ENCODE data around the gene RPS8.
"Not testable (repeated sequence)": the region's sequence is repeated elsewhere in the genome, so short reads cannot be mapped to it uniquely, and the experiment has no call there.

The RPS8 gene

DNA sequence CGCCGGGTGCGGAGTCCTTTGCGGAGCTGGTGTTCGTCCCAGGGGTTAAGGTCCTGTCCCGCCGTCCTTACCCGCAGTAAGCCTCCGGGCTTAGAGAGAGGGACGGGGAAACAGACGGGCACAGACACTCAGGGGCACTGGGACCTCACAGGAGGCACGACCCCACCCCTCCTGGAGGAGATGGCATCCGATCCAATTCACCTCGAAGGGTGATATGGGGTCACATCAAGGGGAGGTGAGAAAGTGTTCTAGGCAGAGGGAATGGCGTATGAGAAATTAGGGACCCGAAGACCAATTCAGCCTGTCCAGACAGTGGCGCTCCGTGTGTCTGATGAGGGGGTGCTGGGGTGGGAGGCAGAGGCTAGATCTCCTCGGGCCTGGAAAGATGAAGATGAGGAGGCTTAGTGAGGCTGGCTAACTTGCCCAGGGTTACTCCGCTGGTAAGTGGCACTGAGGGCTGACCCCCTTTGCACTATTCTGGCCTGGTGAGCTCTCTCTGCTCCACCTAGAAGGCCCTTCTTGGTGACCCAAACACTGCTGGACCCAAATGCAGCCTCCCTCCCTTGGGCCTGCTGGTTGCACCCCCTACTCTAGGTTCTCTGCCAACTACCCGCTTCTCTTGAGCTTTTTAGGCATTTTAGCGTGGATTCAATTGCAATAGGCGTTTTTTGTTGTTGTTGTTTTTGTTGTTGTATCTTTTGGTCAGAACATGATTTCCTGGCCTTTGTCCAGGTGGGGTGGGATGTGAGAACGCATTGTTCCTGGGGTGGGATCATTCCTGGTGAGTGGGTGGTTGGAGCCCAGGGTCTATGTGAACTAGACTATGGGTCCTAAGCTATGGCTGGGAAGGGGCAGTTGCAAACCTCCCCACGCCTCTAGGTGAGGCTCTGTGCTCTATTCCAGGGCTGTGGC is 45.2 kb downstream of the RPS8 start:
- no peak for DNase-seq (ENCODE audit: low read depth)

DNA sequence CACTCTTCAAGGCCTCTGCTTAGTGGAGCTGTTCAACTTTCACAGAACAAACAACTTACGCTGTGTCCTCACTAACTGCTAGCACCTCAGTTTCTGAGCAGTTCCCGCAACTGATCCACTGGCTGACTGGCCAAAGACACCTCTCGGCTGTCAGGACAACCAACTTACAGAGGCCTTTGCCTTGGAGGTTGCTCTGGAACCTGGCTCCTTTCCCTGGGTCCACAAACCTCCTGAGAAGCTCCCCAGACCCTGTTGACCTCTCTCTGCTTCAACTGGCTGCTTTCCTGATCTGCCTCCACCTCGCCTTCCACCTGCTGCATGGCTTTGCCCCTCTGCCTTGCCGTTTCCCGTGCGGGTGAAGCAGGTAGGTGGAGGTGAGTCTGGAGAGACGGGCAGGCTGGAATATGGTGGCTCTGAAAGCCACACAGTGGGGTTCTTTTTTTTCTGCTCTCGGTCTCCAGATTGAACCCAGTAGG is 45.9 kb downstream of the RPS8 start:
- DNase-seq (ENCODE audit: low read depth), result no peak

DNA sequence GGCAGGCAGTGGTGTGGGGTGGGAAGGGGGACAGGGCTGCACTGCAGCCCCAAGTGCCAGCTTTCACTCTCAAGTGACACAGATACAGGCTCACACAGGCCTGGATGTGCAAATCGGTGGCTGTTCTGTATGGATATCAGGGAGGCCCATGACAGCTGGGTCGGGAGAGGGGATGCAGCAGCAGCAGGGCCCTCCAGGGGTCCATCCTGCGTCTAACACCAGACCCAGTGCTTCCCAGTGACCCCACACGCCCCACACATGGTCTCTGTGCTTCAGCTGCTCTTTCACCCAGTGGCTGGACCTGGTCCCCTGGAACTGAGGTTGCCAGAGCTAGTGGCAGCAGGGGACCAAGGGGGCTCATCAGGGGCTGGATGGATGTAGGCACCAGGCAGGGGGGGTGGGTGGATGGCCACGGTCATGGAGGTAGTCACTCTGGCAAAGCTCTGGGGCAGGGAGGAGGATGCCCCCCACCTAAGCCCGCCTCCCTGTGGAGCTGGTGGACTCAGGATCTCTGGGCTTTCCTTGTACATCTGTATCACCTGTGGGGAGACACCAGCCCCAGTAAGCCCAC is 46.9 kb downstream of the RPS8 start:
- DNase-seq (ENCODE audit: low read depth), result no peak

- DNase-seq (ENCODE audit: low read depth), result no peak
Observed at GRCh38 chr1:44822981-44823451, 47.7 kb downstream of the RPS8 start.

GRCh38 chr1:44824392-44824791 is 49.1 kb downstream of the RPS8 start:
- DNase-seq (ENCODE audit: low read depth), result not testable (repeated sequence)

DNA sequence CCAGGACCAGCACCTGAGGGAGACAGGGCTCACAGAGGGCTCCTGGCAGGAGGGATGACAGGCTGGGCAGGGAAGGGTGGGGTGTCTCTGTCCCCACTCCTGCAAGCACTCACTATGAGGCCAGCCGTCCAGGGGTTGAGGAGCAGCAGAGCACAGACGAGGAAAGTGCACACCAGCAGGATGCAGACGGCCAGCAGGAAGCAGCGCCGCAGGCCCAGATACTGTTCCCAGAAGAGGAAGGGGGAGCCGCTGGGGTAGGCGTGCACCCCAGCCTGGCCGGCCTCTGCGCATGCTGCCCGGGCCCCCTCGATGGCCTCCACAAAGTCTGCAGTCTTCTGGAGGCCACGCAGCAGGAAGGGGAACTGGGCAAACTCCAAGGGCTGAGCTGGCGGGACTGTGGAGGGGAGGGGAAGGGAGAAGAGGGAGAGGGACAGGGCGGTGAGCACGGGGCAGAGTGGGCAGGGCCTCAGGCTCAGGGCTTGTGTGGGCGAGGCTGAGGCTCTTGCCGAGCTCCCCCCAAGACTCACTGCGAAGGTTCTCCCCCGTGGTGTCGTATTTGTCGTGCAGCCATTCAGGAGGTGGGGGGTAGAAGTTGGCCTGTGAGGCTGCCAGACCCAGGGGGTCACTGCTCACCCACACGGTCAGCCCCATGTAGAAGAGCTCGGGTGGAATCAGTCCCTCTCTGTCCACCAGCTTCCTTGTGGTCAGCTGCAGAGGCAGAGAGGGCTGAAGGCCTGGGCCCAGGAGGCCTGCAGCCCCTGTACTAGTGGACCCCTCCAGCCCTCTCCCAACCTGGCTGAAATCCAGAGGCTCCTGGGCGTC is 51.2 kb downstream of the RPS8 start:
- DNase-seq (ENCODE audit: low read depth), result no peak

- no peak for DNase-seq (ENCODE audit: low read depth)
Observed at GRCh38 chr1:44827197-44828002, 52.1 kb downstream of the RPS8 start.

- DNase-seq (ENCODE audit: low read depth), result no peak
Observed at GRCh38 chr1:44828003-44828651, 52.8 kb downstream of the RPS8 start.
